Amygdala (tissue), 56 donors: ENCODE data around the gene STAM.
"Not testable (repeated sequence)": the region's sequence is repeated elsewhere in the genome, so short reads cannot be mapped to it uniquely, and the experiment has no call there.

Source experiments
- DNase-seq, 56 donors: peaks; one replicate each; lab custom pipeline; 2025; lab: John Stamatoyannopoulos, UW

STAM gene

DNA sequence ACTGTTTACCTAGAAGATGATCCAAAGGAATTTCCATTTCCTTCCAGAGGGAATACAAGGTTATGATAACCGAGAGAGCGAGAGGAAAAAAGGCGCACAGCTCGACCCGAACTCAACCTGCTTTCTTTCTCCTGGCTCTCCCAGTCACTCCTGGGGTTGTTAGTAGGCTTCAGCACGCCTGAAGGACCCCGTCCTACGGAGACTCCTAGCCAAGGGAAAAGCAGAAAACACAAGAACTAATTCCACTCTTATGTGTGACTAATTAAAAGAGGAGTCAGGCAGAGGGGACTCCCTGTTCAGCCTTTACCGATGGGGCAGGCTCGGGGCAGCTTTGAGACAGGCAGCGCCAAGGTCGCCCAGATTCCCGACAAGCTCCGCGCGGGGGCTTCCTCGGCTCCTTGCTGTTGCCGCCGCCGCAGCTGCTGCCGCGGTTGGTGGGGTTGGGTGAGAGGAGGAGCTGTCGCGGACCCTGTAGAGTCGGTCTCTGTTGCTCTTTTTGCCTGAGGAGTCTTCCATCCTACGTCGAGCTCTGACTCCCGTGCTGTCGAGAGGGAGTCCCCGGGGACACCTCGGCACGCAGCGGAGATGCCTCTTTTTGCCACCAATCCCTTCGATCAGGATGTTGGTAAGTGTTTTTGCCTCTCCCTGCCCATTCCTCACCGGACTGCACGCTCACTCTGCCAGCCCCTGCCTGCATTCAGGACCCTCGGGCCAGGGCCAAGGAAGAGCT, at the start of gene STAM:
Gene STAM, plus strand, starts transcription at position 397 of the 730 bp plus-strand sequence. Its CDS starts 189 bp downstream, at position 586.
- DNase-seq = peak; percentile 12 to 96 (median 84)

DNA sequence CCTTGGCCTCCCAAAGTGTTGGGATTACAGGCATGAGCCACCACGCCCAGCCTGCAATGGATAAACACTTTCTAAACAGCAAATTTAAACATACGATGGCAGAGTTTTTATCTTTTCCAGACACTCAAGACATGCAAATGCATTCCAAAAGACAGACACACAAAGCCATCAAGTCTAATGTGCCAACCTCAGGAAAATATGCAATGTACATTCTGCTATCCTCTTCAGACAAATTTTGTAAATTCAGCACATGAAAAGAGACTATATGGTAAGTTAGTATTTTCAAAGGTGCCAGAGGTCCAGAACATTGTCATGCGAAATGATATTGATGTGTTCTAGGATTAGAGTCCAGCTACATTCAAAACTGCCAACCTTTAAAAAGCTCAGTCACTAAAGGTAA, 46.6 kb upstream of the STAM start:
- no peak for DNase-seq

DNA sequence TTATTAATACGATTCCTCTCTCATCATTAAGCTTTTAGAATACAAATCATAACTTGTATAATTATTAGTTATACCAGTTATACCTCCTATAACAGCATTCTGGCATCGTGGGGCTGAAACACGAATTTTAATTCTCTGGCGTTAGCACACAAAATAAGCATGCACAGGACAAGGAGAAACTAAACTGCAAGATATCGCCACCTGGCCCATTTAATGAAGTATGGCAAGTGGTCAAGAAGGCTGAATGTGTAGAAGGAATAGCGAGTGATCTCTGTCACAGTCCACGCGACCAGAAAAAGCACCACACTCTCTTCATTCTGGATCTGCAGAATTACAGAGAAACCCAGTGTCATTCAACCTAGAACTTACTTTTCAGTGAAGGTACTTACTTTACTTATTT, 44.9 kb upstream of the STAM start:
- DNase-seq = no peak

DNA sequence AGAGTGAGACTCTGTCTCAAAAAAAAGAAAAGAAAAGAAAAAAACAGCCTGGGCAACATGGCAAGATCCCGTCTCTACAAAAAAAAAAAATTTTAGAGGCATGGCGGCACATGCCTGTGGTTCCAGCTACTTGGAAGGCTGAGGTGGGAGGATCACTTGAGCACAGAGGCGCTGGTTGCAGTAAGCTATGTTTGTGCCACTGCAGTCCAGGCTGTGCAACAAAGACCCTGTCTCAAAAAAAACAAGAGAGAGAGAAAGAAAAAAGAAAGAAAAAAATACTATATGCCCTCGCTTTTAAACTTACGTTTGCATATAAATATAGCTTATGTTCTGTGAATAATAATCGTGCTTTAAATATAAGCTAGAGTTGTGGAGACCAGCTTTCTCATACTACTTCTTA, 38.0 kb upstream of the STAM start:
- no peak for DNase-seq

DNA sequence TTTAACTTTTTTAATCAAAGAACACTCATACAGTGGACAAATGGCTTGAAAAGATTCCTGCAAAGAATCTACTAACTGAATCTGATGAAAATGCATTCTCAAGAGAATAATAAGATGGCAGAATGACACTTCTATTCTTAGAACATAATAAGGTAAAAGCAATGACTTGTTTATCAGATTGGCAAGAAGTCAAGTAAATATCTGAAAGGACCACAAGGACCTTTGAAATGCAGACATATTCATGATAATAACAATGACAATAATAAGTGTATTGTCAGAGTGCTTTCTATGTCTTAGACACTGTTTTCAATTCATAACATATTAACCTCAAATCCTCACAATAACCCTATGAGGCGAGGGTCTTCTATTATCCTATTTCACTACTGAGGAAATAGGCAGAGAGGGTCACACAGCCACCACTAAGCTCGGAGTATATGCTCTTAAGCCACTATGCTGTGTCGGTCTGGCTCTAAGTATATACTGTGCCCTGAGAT, 37.4 kb upstream of the STAM start:
- no peak for DNase-seq

DNA sequence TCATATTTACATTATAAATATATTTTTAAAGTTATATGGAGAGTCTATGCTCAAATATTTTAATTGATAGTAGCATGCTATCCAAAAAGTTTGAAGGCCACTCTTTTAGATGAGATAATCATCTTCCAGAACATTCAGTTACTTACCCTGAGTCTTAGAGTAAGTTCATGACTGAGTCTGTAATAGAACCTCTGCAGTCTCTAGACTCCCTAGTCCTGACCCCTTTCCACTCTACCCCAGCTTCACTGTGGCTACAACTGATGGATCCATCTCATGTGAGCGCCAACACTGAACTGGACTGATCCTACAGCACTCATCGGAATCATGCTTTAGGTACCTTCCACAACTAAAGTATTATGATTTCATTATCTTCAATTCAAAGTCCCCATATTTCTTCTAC, 36.9 kb upstream of the STAM start:
- no peak for DNase-seq

DNA sequence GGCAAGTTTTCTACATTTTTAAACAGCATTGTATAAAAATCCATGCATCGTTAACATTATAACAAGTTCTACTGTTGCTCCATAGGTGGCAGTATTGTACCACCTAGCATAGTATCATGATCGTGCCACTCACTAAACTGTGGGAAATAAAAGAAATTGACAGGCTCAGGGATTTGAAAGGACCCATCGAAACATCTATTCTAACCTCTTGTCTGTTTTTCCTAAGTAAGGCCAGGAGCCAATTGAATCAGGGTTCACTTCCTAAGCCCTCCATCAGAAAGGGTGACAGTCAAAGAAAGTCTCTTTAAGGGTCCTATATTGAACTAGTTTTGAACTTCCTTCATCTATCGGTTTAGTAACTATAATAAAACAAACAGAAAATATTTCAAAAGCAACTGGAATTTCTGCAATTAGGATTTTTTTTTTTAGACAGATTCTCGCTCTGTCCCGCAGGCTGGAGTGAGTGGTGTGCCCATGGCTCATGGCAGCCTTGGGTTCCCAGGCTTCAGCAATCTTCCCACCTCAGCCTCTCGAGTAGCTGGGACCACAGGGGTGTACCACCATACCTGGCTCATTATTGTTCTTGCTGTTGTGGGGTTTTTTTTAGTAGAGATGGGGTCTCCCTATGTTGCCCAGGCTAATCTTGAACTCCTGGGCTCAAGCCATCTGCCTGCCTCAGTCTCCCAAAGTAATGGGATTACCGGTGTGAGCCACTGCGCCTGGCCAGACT, 36.2 kb upstream of the STAM start:
- DNase-seq = peak in 4 of 56 donors; percentile 4 to 27 (median 12)

DNA sequence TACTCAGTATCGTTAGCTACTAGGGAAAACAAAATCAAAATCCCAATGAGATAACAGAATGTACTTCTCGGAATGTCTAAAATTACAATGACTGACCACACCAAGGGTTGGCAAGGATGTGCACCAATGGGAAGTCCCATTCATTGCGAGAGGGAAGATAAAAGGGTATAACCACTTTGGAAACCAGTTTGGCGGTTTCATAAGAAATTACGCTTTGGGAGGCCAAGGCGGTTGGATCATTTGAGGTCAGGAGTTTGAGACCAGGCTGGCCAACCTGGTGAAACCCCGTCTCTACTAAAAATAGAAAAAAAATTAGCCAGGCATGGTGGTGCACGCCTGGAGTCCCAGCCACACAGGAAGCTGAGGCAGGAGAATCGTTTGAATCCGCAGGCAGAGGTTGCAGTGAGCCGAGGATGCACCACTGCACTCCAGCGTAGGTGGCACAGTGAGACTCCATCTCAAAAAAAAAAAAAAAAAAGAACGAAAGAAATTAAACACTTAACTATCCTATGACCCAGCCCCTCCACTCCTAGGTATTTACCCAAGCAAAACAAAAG, 34.4 kb upstream of the STAM start:
- no peak for DNase-seq

DNA sequence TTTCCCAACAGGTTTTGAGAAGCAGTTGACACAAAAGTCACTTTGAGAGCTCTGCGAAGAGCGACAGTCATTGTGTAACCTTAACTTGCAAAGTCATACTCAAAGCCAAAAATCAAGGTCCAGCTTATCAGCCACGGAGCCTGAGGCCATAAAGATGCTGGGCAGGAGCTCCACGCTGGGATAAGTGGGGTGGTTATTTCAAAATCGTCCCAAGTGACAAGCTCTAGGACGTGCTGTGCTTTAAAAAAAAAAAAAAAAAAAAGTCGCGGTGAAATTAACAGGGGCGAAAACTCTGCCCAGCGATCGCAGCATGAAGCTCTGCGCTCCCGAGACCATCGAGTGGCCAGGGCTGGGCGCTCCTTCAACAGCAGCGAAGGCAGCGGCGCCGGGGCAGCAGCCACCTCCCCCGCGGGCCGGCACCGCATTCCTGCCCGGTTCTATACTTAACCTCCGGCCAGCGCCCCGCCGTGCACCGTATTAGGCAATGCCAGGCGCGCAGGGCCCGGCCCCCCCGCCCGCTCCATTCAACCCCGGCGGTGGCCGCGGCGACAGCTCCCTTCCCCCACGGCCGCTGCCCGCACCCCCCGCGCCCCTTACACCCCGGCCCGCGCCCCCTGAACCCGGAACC, 27.4 kb upstream of the STAM start:
- peak in 33 of 56 donors; percentile 1 to 69 (median 24) for DNase-seq

DNA sequence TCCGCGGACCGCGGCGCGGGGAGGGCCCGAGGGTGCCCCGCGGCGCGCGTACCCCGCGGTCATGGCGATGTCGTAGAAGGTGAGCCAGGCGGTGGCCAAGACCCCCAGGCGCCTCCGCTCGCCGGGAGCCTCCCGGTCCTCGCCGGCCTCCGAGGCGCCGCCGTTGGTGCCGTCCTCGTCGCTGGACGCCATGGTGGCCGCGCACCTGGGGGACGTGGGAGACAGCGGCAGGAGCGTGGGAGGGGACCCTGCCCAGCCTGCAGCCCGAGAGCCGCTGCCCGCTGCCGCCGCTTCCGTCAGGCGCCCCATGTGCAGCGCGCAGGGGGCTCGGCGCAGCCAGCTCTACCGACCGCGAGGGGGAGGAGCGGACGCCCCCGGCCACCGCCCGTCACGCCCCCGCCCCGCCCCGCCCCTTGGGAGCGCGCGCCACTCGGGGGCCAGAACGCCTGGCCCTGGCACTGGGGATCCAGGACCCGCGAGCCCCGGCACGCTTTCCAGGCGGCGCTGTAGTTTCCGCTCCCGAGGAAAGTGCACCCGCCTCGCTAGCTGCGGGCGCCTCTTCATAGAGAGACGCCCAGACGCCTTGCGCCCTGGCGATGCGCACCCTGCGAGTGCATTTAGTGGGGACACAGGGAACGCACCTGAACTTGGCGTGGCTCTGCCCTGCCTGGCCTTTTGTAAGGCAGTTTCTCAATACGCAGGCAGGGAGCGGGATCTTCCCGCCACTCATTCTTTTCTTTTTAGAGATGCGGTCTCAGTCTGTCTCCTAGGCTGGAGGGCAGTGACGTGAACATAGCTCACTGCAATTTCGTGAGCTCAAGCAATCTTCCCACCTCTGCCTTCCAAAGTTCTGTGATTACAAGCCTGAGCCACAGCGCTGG, 26.7 kb upstream of the STAM start, which contains the start of gene HACD1:
Gene HACD1, minus strand, starts transcription at position 344 of the 881 bp plus-strand sequence. Its CDS starts 35 bp downstream, at position 309.
- DNase-seq = peak in 45 of 56 donors; percentile 3 to 78 (median 38)

DNA sequence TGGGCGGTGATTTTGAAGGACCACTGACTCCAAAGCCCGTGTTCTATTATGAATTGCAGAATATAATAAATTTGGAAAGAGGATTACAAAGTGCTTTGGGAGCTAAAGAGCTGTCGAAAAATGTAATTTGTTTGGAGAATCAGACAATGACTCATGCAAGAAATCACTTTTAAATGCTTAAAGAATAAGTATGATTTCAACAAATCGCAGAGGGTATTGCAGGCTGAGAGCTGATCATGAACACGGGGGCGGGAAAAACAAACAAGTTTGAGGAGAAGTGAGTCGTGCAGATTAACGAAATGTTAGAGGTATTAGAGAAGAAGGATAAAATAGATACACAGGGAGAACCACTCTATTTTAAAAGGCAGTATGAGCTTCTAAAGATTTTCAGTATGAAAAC, 21.9 kb upstream of the STAM start:
- DNase-seq = no peak

DNA sequence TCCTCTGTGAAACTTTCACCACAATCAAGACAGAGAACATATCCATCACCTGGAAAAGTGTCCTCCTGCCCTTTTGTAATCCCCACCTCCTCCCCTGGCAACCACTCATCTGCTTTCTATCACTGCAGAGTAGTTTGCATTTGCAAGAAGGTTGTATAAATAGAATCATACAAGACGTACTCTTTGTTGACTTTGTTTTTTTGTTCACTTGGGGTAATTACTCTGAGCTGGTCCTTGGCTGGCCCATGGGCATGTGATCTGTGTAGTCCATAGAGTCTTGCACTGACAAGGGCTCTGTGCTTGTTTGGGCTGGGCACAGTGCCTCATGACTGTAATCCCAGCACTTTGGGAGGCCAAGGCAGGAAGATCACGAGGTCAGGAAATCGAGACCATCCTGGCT, 19.0 kb upstream of the STAM start:
- no peak for DNase-seq

DNA sequence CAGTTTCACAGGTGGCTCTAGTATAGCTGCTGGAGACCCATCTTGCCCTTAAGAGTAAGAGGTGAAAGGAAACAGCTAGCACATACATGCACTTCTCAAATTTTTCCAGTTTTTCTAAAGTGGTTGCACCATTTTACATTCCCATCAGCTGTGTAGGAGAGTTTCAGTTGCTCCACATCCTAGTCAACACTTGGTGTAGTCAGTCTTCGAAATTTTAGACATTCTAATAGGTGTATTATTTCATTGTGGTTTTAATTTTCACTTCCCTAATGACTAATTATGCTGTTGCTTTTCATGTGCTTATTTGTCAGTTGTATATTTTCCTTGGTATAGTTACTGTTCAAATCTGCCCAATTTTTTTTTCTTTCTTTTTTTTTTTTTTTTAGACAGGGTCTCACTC, 17.3 kb upstream of the STAM start:
- no peak for DNase-seq

DNA sequence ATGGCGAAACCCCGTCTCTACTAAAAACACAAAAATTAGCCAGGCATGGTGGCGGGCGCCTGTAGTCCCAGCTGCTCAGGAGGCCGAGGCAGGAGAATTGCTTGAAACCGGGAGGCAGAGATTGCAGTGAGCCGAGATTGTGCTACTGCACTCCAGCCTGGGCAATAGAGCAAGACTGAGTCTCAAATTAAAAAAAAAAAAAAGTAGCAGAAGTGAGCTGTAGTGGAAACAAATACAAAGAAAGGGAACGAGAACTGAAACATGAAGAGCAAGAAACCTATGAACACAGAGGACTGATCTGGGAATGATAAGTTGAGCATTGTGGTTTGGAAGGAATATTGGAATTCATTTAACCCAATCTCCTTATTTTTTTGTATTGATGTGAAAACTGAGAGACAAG, 11.4 kb upstream of the STAM start:
- DNase-seq = not testable (repeated sequence)

DNA sequence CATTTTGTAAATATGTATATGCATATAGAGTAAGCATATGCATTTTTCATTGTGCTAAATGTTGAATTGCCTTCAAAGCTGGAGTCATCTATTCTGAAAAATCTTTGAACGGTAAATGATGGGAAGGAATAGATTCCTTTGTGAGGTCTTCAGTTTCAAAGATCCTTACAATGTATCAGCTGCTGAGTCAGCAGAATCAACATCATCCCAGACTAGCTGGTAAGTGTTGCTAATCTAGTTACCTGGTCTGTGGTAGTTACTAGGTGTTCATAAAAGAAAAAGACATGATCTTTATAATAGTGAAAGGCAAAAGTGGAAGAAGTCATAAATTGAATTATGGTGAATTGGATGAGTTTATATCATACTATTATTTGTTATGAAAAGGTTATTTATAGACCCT, 10.6 kb upstream of the STAM start:
- DNase-seq = no peak

DNA sequence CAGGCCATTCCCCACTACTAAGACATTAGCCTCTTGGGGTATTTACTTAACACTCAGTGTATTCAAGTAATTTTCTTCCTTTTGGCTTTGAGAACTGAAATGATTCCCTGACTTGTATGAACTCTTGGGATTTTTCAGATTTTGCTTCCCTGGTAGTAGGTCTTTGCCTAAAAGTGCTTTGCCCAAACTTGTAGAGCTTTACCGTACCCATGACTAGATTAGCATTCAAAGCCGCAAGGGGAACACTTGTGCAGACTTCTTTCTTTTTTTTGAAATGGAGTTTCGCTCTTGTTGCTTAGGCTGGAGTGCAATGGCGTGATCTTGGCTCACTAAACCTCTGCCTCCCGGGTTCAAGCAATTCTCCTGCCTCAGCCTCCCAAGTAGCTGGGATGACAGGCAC, 6.1 kb upstream of the STAM start:
- DNase-seq = no peak

DNA sequence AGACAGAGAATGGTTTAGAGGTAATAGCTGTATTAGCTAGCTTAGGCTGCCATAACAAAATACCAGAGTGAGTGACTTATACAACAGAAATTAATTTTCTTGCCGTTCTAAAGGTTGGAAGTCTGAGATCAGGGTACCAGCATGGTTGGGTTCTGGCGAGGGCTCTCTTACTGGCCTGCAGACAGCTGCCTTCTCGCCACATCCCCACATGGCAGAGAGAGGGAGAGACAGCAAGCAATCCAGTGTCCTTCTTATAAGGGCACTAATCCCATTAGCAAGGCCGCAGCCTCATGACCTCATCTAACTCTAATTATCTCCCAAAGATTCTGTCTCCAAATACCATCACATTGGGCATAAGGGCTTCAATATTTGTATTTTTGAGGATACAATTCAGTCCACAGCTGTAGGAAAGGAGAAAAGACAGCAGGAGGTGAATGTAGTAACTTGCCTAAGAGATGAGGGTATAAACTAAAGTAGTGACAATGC, 3.6 kb upstream of the STAM start:
- no peak for DNase-seq

DNA sequence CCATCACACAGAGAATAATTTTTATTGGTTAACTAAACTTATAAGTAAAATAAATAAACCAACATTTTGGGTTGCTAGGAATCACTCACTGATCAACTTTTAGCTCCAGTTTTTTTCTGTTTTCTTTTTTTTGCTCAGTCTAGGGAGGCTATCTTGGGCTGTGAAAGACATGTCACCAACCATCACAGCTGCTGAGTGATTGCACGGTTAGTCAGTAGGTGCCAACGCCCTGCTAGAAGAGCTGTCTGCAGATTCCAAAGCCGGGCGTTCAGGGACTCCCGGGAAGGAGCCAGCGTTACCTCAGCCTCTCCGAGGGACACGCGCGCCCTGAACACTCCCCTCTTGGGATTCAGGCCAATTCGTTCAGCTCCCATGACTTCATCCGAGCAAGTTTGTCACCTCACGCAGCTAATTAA, 604 bp upstream of the STAM start:
- DNase-seq = peak in 28 of 56 donors; percentile 23 to 85 (median 64)

DNA sequence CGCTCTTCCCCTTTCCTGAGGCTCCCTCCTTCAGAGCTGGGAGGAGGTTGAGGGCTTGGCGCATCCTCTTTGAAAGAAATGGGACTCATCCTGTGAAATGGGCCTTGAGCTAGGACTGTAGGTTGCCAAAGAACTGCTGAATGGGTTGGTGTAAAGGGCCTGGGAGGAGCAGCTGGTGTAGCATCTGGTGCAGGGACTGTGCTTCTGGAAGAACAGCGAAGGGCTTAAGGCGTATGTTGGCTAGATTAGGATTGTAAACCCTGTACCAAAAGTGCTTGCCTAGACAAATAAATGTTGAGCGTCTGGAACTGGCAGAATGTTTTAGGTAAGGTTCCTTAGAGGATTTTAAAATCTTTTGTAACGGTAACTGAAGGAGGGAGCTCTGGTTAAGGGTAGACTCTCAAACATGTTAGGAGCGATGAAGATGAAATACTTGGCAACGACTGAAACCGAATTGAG, 563 bp downstream of the STAM start:
- DNase-seq = peak in 5 of 56 donors; percentile 15 to 64 (median 32)
